ENCODE measurements around the gene LRMDA. TPM values are rescaled to one million over a fixed set of nuclear protein-coding genes. Genes with fewer than 3 reads are reported as not detected.

The LRMDA gene
- total and polyA plus RNA-seq, 10 of the 15 experiments (the other 5 are each of a cell fraction or from before 2014, with no cell fraction given): 0.07 to 0.54 (median 0.29) TPM; not detected in 4

DNA sequence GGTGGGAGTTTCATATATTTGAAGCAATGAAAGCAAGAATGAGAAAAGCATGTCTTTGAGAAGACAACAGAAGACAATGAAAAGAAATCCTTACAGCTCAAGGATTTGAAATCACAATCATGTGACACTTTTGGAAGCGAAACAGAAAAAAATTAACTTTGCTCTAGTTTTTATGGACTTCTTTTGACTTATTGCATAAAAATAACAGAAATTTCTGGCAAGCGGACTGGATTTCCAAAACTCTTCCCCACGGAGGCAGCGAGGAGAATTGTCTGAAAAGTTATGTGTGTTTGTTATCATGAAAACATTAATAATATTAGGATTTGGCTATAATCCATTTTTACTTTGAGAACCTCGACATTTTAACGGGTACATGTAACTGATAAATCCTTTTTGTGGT lies 223.3 kb downstream of the LRMDA start:
- H3K9me3 ChIP-seq (replicated peaks; ENCODE audit: control insufficient read depth, insufficient read depth, low read length): no peaks in the 10 kb centered on the region; the same call in 2 of the 3 replicates
- no peak for FAIRE-seq
- no peaks in the 10 kb centered on the region for H4K20me1 ChIP-seq (ENCODE audit: control insufficient read depth, insufficient read depth)
- SMC1A ChIA-PET (ENCODE audit: uncharacterized antibody, unreplicated experiment): no interaction called here
- no peak for DNase-seq (ENCODE audit: low read depth, low spot score)
- no peak overlapping the region for H3K9ac ChIP-seq (ENCODE audit: control insufficient read depth, insufficient read depth, low read length)
- no peaks in the 10 kb centered on the region for H3K36me3 ChIP-seq (ENCODE audit: control insufficient read depth in 2 of 2, insufficient read depth in 2 of 2, low read length in 1 of 2)
- no peaks in the 10 kb centered on the region for H3K79me2 ChIP-seq (ENCODE audit: control insufficient read depth, insufficient read depth, low read length)
- no peaks in the 10 kb centered on the region; a peak in 1 of 4 replicates for H3K27me3 ChIP-seq (replicated peaks in 1 of 2; ENCODE audit: control insufficient read depth in 2 of 2, insufficient read depth in 2 of 2, low read length in 1 of 2)
- no peak overlapping the region for H2AFZ ChIP-seq (ENCODE audit: control insufficient read depth, low read depth, low read length)
- TF ChIP-seq, protein P1, sequence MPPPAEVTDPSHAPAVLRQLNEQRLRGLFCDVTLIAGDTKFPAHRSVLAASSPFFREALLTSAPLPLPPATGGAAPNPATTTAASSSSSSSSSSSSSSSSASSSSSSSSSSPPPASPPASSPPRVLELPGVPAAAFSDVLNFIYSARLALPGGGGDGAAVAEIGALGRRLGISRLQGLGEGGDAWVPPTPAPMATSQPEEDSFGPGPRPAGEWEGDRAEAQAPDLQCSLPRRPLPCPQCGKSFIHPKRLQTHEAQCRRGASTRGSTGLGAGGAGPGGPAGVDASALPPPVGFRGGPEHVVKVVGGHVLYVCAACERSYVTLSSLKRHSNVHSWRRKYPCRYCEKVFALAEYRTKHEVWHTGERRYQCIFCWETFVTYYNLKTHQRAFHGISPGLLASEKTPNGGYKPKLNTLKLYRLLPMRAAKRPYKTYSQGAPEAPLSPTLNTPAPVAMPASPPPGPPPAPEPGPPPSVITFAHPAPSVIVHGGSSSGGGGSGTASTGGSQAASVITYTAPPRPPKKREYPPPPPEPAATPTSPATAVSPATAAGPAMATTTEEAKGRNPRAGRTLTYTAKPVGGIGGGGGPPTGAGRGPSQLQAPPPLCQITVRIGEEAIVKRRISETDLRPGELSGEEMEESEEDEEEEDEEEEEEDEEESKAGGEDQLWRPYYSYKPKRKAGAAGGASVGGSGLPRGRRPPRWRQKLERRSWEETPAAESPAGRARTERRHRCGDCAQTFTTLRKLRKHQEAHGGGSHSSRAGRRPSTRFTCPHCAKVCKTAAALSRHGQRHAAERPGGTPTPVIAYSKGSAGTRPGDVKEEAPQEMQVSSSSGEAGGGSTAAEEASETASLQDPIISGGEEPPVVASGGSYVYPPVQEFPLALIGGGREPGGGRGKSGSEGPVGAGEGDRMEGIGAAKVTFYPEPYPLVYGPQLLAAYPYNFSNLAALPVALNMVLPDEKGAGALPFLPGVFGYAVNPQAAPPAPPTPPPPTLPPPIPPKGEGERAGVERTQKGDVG (CRISPR knock-in tag; IDR thresholded peaks at IDR 0.05): no peak
- TF ChIP-seq, protein P2, sequence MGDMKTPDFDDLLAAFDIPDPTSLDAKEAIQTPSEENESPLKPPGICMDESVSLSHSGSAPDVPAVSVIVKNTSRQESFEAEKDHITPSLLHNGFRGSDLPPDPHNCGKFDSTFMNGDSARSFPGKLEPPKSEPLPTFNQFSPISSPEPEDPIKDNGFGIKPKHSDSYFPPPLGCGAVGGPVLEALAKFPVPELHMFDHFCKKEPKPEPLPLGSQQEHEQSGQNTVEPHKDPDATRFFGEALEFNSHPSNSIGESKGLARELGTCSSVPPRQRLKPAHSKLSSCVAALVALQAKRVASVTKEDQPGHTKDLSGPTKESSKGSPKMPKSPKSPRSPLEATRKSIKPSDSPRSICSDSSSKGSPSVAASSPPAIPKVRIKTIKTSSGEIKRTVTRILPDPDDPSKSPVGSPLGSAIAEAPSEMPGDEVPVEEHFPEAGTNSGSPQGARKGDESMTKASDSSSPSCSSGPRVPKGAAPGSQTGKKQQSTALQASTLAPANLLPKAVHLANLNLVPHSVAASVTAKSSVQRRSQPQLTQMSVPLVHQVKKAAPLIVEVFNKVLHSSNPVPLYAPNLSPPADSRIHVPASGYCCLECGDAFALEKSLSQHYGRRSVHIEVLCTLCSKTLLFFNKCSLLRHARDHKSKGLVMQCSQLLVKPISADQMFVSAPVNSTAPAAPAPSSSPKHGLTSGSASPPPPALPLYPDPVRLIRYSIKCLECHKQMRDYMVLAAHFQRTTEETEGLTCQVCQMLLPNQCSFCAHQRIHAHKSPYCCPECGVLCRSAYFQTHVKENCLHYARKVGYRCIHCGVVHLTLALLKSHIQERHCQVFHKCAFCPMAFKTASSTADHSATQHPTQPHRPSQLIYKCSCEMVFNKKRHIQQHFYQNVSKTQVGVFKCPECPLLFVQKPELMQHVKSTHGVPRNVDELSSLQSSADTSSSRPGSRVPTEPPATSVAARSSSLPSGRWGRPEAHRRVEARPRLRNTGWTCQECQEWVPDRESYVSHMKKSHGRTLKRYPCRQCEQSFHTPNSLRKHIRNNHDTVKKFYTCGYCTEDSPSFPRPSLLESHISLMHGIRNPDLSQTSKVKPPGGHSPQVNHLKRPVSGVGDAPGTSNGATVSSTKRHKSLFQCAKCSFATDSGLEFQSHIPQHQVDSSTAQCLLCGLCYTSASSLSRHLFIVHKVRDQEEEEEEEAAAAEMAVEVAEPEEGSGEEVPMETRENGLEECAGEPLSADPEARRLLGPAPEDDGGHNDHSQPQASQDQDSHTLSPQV (IDR thresholded peaks at IDR 0.05): no peak
- TF ChIP-seq EP300 (IDR thresholded peaks at IDR 0.05; ENCODE audit: borderline replicate concordance in 1 of 2, control insufficient read depth in 1 of 2, low read depth in 2 of 2, low read length in 2 of 2) (no peak), SIX5 (IDR thresholded peaks at IDR 0.05; ENCODE audit: low read depth, low read length, severe bottlenecking) (no peak), ETV6 (conservative IDR thresholded peaks at IDR 0.05 in 1 of 2, IDR thresholded peaks at IDR 0.05 in 1 of 2; ENCODE audit: borderline replicate concordance in 1 of 2, low read depth in 1 of 2) (no peak), RELA (IDR thresholded peaks at IDR 0.05; ENCODE audit: borderline replicate concordance, partially characterized antibody) (no peak)
- no peak overlapping the region for H3K4me2 ChIP-seq (ENCODE audit: control insufficient read depth, insufficient read depth)
- no peak overlapping the region for H3K4me3 ChIP-seq
- H3K4me1 ChIP-seq (ENCODE audit: control insufficient read depth, insufficient read depth, low read length): no peaks in the 10 kb centered on the region
- no TSS peak for BruUV-seq (replicated peaks)
- CTCF ChIA-PET: no interaction called here
- in situ Hi-C loops (cut with MboI) (no loop called here), intact Hi-C loops (cut with micrococcal nuclease; ENCODE audit: unreplicated experiment) (no loop called here)
- 18% methylated on average over 6 of the region's 6 CpGs for WGBS (ENCODE audit: insufficient coverage, insufficient replicate concordance, low lambda C conversion rate, missing lambda C conversion rate)
- RAD21 ChIA-PET (ENCODE audit: unreplicated experiment): no interaction called here
- H3K27ac ChIP-seq (ENCODE audit: control insufficient read depth, insufficient read depth): no peak overlapping the region
- POLR2A ChIA-PET: no interaction called here
- ATAC-seq: no peak

Data from GM12878 (cell line).